Mesendoderm (in vitro differentiated cells): ENCODE data around the gene ST6GALNAC6.

Experiments used
- DNase-seq: peaks from one replicate; pipeline ENCODE4 v3.0.0; 2013
- H2AK5ac ChIP-seq: 2 replicates; pipeline ENCODE4 v1.6.1; 2013; ENCODE audit warnings: low read length, inconsistent platforms
- H2BK120ac ChIP-seq: 2 replicates; pipeline ENCODE4 v1.6.1; 2013; ENCODE audit warnings: low read depth, mild to moderate bottlenecking, low read length, moderate library complexity, mixed read lengths
- H2BK15ac ChIP-seq: replicated peaks from 2 replicates; pipeline ENCODE4 v1.6.1; 2013; ENCODE audit warnings: low read depth, mild to moderate bottlenecking, moderate library complexity
- H2BK5ac ChIP-seq: 2 replicates; pipeline ENCODE4 v1.6.1; 2013; ENCODE audit warnings: low read length, inconsistent platforms
- H3K18ac ChIP-seq: 2 replicates; pipeline ENCODE4 v1.6.1; 2013; ENCODE audit warnings: mild to moderate bottlenecking, low read length, mixed read lengths
- H3K23ac ChIP-seq: one replicate; pipeline ENCODE4 v1.6.1; 2013; ENCODE audit warnings: low read length
- H3K27ac ChIP-seq: 2 replicates; pipeline ENCODE4 v1.5.1; 2013; ENCODE audit warnings: low read depth, mild to moderate bottlenecking, inconsistent platforms, low read length, moderate library complexity
- H3K27me3 ChIP-seq: 2 replicates; pipeline ENCODE4 v1.6.1; 2013; ENCODE audit warnings: low read length, control low read depth, mild to moderate bottlenecking, inconsistent platforms; ENCODE audit not compliant: insufficient read depth, poor library complexity
- H3K36me3 ChIP-seq: 2 replicates; pipeline ENCODE4 v1.6.1; 2013; ENCODE audit warnings: low read length, inconsistent platforms; ENCODE audit not compliant: control insufficient read depth, insufficient read depth
- H3K4ac ChIP-seq: one replicate; pipeline ENCODE4 v1.6.1; 2013; ENCODE audit warnings: low read depth, mild to moderate bottlenecking, low read length, moderate library complexity
- H3K4me1 ChIP-seq: 2 replicates; pipeline ENCODE4 v1.6.1; 2013; ENCODE audit warnings: low read depth, low read length, inconsistent platforms; ENCODE audit not compliant: control insufficient read depth
- H3K4me2 ChIP-seq: 2 replicates; pipeline ENCODE4 v1.6.1; 2013; ENCODE audit warnings: low read length
- H3K4me3 ChIP-seq: 2 replicates; pipeline ENCODE4 v1.5.1; 2013; ENCODE audit warnings: mild to moderate bottlenecking, low read length
- H3K56ac ChIP-seq: one replicate; pipeline ENCODE4 v1.6.1; 2013; ENCODE audit warnings: low read length
- H3K79me1 ChIP-seq: 2 replicates; pipeline ENCODE4 v1.6.1; 2013; ENCODE audit warnings: low read length, inconsistent platforms
- H3K79me2 ChIP-seq: 2 replicates; pipeline ENCODE4 v1.6.1; 2013; ENCODE audit warnings: mild to moderate bottlenecking, low read length; ENCODE audit not compliant: control insufficient read depth, insufficient read depth
- H3K9ac ChIP-seq: 2 replicates; pipeline ENCODE4 v1.6.1; 2013; ENCODE audit warnings: low read length, inconsistent platforms
- H4K5ac ChIP-seq: one replicate; pipeline ENCODE4 v1.6.1; 2013; ENCODE audit warnings: low read length
- H4K8ac ChIP-seq: one replicate; pipeline ENCODE4 v1.6.1; 2013; ENCODE audit warnings: low read depth, mild to moderate bottlenecking, control low read depth, low read length, moderate library complexity
- WGBS: extraction: QIAGEN DNeasy Blood & Tissue Kit; methylation state at CpG from one replicate; pipeline ENCODE4 v1.1.7; 2013; ENCODE audit warnings: low lambda C conversion rate, missing lambda C conversion rate; ENCODE audit not compliant: insufficient coverage; ENCODE audit errors: extremely low coverage; 5-methylcytosine and 5-hydroxymethylcytosine counted together

ST6GALNAC6 gene

GRCh38 chr9:127916720-127917581, 17.5 kb upstream of the ST6GALNAC6 start, which contains the start of gene ST6GALNAC4:
Gene ST6GALNAC4 (minus strand): TSS chr9:127917041. CDS start chr9:127916419, 622 bp downstream.
- Histone ChIP-seq H2BK15ac (no peak within 1 kb of the TSS), H3K23ac (no peak within 1 kb of the TSS), H2BK5ac (no peak within 1 kb of the TSS), H4K8ac (no peak within 1 kb of the TSS), H3K18ac (no peak within 1 kb of the TSS), H3K4me3 (peak within 1 kb of the TSS; percentile 48), H3K4me2 (peak within 1 kb of the TSS; percentile 89), H3K27me3 (no peaks in the 10 kb centered on the region), H3K27ac (no peak within 1 kb of the TSS), H3K36me3 (no peaks in the 10 kb centered on the region), H3K79me2 (no peaks in the 10 kb centered on the region), H3K79me1 (no peaks in the 10 kb centered on the region), H3K9ac (peak within 1 kb of the TSS; percentile 71), H3K56ac (peak within 1 kb of the TSS; percentile 83), H2AK5ac (no peak within 1 kb of the TSS), H3K4ac (no peak within 1 kb of the TSS), H3K4me1 (no peaks in the 10 kb centered on the region), H2BK120ac (no peak within 1 kb of the TSS), H4K5ac (no peak within 1 kb of the TSS)
- DNase-seq, result peak; percentile 91
- no CpG with 5 or more reads among the region's 71 CpGs for WGBS

DNA sequence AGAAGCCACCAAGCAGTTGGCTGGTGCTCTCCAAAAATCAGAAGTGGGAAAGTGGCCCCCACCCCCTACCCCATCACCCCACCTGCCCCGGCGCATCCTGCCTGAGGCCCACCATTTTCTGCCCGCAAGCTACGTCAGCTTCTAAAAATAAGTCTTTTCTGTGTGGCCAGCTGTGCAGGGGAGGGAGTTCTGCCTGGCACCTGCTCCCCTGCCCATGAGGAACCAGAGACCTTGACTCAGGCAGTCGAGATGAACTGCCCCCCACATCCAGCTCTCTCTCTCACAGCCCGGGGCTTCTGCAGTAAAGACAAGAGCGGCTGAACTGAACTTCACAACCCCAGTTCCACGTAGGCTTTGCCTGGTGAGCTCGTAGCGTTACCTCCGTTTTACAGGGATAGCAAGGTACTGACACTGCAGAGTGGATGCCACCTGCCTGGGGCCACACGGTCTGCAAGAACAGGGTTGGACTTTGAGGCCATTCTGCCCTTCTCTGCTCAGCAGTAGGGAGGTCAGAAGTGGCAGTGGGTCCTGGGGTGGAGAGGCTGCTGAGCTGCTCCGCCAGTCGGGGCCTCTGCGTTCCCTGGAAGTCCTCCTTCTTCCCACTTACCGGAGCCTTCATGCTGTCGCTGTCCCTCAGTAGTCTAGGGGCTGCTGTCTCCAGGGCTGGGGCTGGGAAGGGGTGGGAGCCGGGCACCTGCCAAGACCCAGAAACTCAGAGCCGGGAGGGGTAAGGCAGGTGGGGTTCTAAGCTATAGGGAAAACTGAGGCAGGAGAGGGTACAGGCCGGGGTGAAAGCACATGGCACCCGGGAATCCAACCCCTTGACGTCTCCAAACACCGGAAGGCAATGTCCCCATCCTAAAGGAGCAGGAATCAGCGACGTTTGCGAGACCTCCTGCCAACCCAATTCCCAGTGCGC, 16.7 kb upstream of the ST6GALNAC6 start:
- H3K18ac ChIP-seq, result no peak overlapping the region
- no peak overlapping the region for H2BK120ac ChIP-seq
- no peak overlapping the region for H3K23ac ChIP-seq
- H3K4me2 ChIP-seq, result peak overlapping the region; percentile 89
- no peaks in the 10 kb centered on the region for H3K79me1 ChIP-seq
- H3K27ac ChIP-seq, result no peak overlapping the region
- no peak overlapping the region for H2AK5ac ChIP-seq
- DNase-seq, result no peak
- H3K79me2 ChIP-seq, result no peaks in the 10 kb centered on the region
- no peaks in the 10 kb centered on the region for H3K27me3 ChIP-seq
- H2BK5ac ChIP-seq, result no peak overlapping the region
- H3K56ac ChIP-seq, result peak overlapping the region; percentile 83
- H2BK15ac ChIP-seq, result no peak overlapping the region
- no peak overlapping the region for H4K5ac ChIP-seq
- H4K8ac ChIP-seq, result no peak overlapping the region
- H3K36me3 ChIP-seq, result no peaks in the 10 kb centered on the region
- WGBS, result no CpG with 5 or more reads among the region's 27 CpGs
- no peaks in the 10 kb centered on the region for H3K4me1 ChIP-seq
- no peak overlapping the region for H3K4ac ChIP-seq
- peak overlapping the region; percentile 71 for H3K9ac ChIP-seq
- peak overlapping the region; percentile 48 for H3K4me3 ChIP-seq

- H2BK120ac ChIP-seq, result no peak overlapping the region
- H3K79me2 ChIP-seq, result no peaks in the 10 kb centered on the region
- H3K36me3 ChIP-seq, result no peaks in the 10 kb centered on the region
- no peak overlapping the region for H3K18ac ChIP-seq
- no peak overlapping the region for H3K4me2 ChIP-seq
- no peak overlapping the region for H3K4me3 ChIP-seq
- H3K27me3 ChIP-seq, result no peaks in the 10 kb centered on the region
- WGBS, result no CpG with 5 or more reads among the region's 5 CpGs
- H4K5ac ChIP-seq, result no peak overlapping the region
- no peak overlapping the region for H2AK5ac ChIP-seq
- no peak overlapping the region for H3K56ac ChIP-seq
- H4K8ac ChIP-seq, result no peak overlapping the region
- no peak overlapping the region for H2BK5ac ChIP-seq
- no peaks in the 10 kb centered on the region for H3K79me1 ChIP-seq
- no peaks in the 10 kb centered on the region for H3K4me1 ChIP-seq
- no peak overlapping the region for H3K23ac ChIP-seq
- H2BK15ac ChIP-seq, result no peak overlapping the region
- no peak overlapping the region for H3K9ac ChIP-seq
- no peak for DNase-seq
- H3K4ac ChIP-seq, result no peak overlapping the region
- no peak overlapping the region for H3K27ac ChIP-seq
These were observed 15.9 kb upstream of the ST6GALNAC6 start for GRCh38 chr9:127915325-127915752.

DNA sequence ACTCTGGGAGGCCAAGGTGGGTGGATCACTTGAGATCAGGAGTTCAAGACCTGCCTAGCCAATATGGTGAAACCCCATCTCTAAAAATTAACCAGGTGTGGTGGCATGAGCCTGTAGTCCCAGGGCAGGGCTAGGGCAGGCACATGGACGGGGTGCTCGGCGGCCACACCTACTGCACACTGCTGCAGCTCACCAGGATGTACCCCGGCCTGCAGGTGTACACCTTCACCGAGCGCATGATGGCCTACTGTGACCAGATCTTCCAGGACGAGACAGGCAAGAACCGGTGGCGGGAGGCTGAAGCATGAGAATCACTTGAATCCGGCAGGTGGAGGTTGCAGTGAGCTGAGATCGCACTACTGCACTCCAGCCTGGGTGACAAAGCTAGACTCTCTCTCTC, 14.3 kb upstream of the ST6GALNAC6 start:
- no peak overlapping the region for H4K5ac ChIP-seq
- no peak overlapping the region for H3K4me3 ChIP-seq
- WGBS, result no CpG with 5 or more reads among the region's 11 CpGs
- H3K9ac ChIP-seq, result no peak overlapping the region
- no peak overlapping the region for H2BK120ac ChIP-seq
- no peak overlapping the region for H3K4me2 ChIP-seq
- no peaks in the 10 kb centered on the region for H3K79me2 ChIP-seq
- no peak for DNase-seq
- no peak overlapping the region for H3K56ac ChIP-seq
- H3K36me3 ChIP-seq, result no peaks in the 10 kb centered on the region
- no peak overlapping the region for H2BK5ac ChIP-seq
- H2AK5ac ChIP-seq, result no peak overlapping the region
- no peak overlapping the region for H3K27ac ChIP-seq
- H3K79me1 ChIP-seq, result no peaks in the 10 kb centered on the region
- no peaks in the 10 kb centered on the region for H3K27me3 ChIP-seq
- no peak overlapping the region for H4K8ac ChIP-seq
- H3K4me1 ChIP-seq, result no peaks in the 10 kb centered on the region
- no peak overlapping the region for H3K23ac ChIP-seq
- H3K18ac ChIP-seq, result no peak overlapping the region
- H2BK15ac ChIP-seq, result no peak overlapping the region
- H3K4ac ChIP-seq, result no peak overlapping the region

- no peak overlapping the region for H4K5ac ChIP-seq
- H3K9ac ChIP-seq, result no peak overlapping the region
- no peak overlapping the region for H2BK120ac ChIP-seq
- H3K4me1 ChIP-seq, result no peaks in the 10 kb centered on the region
- H3K79me2 ChIP-seq, result no peaks in the 10 kb centered on the region
- no peak overlapping the region for H3K4ac ChIP-seq
- no peak overlapping the region for H3K56ac ChIP-seq
- H3K4me3 ChIP-seq, result no peak overlapping the region
- no peak overlapping the region for H4K8ac ChIP-seq
- H3K36me3 ChIP-seq, result no peaks in the 10 kb centered on the region
- DNase-seq, result no peak
- no peaks in the 10 kb centered on the region for H3K27me3 ChIP-seq
- no peak overlapping the region for H2BK15ac ChIP-seq
- no peak overlapping the region for H3K4me2 ChIP-seq
- H3K23ac ChIP-seq, result no peak overlapping the region
- H2BK5ac ChIP-seq, result no peak overlapping the region
- no peaks in the 10 kb centered on the region for H3K79me1 ChIP-seq
- H2AK5ac ChIP-seq, result no peak overlapping the region
- H3K18ac ChIP-seq, result no peak overlapping the region
- WGBS, result no CpG with 5 or more reads among the region's 5 CpGs
- no peak overlapping the region for H3K27ac ChIP-seq
These were observed 13.5 kb upstream of the ST6GALNAC6 start for GRCh38 chr9:127912882-127913281.
